Stimulated activated CD4-positive, alpha-beta T cell treated with anti-CD3 and anti-CD28 coated beads, Interleukin-15, amount 100 ng/mL, for 24 hours (primary cell): ENCODE measurements around the gene ARRDC5.
"Not testable (repeated sequence)": the region's sequence is repeated elsewhere in the genome, so short reads cannot be mapped to it uniquely, and the experiment has no call there.

Experiments
- DNase-seq: peaks from one replicate; pipeline ENCODE4 v3.0.0-alpha.2; 2020

Gene ARRDC5

DNA sequence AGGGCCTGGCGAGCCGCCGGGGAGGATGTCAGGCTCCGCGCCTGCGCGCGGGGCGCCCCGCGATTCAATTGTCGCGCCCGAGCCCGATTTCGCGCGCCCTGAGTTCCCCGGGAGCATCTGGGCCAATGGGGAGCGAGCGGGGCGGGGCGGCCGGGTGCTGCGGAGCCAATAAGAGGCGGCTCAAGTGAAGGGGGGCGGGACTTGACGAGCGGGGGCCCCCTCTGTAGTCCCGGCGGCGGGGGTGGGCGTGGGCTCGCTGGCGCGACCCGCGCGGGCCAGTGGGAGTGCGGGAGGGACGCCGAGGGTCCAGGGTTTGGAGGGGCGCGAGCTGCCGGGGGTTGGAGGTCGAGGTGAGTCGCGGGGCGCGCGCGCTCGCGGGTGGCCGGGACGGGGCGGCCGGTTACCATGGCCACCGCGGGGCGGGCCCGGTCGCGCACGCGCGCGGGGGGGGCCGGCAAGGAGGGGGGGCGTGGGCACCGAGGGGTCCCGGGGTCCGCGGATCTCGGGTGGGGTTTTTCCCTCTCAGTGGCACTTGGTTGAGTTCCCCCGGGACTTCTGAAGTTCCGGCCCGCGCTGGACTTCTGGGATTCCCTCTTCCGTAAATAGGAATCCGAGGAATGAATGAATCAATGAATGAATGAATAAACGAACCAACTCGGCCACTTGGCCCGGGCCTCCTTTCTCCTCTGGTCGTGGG is 7.3 kb upstream of the ARRDC5 start:
- DNase-seq = peak; percentile 98

DNA sequence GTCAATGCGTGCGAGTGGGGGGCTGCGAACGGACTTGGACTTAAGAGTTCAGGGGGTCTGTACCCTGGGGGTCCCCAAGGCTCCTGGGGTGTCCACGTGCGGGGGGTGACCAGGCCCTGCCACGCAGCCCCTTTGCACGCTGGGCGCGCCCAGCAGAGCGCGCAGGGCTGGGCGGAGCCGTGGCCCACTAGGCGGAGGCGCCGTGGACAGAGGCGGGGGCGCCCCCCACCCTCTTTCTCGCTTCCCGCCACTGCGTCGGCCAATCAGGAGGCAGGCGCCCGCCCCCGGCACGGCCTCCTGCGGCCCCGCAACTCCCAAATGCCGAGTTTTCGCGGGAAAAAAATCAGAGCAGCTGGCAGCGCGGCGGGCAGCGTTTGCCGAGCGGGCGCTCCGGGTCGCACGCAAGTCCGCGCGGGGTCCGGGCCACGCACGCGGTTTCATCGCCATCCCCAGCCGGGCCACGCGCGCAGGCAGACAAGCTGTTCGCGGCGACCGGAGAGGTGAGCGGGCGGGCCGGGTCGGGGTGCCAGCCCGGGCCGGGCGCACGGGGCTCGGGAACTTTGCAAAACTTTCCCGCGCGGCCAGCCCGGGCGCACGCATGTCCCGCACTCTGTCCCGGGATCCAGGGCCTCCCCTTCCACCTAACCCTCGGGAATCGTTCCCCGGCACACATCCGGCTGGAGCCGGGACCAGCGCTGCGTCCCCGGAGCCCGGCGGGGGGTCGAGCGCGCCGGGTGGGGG is 6.6 kb upstream of the ARRDC5 start, which contains the start of gene UHRF1:
Gene UHRF1 (plus strand): TSS at position 346 of the 741 bp plus-strand sequence. CDS start 1,385 bp downstream, outside the sequence.
- DNase-seq = peak; percentile 91

DNA sequence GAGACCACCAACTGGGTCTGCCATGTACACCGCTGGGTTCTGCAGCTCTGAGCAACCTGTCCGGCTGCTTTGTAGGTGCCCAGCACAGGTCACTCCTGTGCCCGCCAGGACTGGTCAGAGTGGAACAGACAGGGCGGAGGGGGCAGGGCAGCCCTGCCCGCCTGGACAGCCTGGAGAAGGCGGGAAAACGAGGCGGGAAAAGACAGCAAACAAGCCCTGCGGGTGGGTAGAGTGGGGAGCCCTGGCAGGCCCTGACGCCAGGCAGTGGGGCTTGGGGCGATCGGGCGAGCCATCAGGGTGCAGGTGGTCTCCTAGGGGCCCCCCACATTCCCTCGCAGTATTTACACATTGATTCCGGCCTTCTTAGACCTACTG is 6.1 kb upstream of the ARRDC5 start:
- DNase-seq = no peak

DNA sequence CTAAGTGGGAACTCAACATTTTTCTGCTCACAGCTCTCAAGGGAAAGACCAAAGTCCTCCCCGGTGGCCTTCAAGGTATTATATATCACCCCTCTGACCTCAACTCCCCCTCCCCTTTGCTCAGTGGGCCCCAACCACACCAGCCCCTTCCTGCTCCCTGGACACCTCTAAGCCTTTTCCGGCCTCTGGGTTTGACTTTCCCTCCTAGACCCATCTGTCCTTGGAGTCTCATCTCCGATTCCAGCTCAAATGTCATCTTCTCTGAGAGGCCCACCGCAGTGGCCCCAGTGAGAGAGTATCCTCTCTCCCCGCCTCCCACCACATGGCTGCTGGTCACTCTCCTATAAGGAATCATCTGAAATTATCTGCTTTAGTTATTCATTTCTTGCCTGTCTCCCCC is 5.7 kb upstream of the ARRDC5 start:
- no peak for DNase-seq

DNA sequence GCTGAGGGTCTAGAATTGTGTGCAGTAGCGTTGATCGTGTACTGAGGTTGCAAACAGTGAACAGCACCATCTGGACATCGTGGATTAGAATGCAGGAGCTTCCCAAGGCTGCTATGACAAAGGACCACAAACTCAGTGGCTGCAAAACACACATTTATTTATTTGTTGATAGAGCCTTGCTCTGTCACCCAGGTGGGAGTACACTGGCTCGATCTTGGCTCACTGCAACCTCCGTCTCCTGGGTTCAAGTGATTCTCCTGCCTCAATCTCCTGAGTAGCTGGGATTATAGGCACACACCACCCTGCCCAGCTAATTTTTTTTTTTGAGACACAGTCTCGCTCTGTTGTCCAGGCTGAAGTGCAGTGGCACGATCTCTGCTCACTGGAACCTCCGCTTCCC is 4.3 kb upstream of the ARRDC5 start:
- DNase-seq = no peak

DNA sequence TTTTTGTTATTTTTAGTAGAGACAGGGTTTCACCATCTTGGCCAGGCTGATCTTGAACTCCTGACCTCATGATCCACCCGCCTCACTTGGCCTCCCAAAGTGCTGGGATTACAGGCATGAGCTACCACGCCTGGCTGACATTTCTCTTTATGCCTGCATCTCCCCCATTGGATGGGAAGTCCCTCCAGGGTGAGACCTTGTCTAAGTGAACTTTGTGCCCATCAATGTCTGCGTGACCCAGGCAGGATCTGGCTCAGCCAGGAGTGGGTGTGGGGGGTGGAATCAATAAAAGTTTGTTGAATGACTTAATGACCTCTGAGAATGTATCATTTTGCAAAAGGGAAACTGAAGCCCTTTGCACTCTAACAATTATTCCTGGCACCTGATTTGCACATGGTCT is 1.8 kb upstream of the ARRDC5 start:
- DNase-seq = no peak

DNA sequence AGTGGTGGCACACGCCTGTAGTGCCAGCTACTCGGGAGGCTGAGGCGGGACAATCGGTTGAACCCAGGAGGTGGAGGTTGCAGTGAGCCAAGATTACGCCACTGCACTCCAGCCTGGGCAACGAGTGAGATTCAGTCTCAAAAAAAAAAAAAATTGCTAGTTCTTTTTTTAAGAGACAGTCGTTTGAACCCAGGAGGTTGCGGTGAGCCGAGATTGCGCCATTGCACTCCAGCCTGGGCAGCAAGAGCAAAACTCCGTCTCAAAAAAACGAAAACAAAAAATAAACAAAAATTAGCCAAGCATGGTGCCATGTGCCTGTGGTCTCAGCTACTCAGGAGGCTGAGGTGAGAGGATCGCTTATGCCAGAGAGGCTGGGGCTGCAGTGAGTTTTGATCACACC is 1.8 kb downstream of the ARRDC5 start:
- not testable (repeated sequence) for DNase-seq

DNA sequence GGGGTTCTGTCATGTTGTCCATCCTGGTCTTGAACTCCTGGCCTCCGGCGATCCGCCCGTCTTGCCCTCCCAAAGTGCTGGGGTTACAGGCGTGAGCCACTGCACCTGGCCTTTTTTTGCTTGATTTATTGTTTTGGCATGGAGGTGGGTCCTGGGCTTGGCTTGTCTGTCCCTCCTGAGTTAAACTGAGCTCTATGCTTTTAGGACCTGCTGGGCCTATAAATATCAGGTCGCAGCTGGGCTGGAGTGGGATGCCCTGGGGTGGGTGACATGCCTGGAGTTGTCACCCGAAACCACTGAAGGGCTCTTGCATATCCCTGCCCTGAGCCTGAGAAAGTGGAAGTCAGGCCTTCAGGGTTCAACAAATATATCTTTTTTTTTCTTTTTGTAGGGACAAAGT is 5.5 kb downstream of the ARRDC5 start:
- DNase-seq = no peak

DNA sequence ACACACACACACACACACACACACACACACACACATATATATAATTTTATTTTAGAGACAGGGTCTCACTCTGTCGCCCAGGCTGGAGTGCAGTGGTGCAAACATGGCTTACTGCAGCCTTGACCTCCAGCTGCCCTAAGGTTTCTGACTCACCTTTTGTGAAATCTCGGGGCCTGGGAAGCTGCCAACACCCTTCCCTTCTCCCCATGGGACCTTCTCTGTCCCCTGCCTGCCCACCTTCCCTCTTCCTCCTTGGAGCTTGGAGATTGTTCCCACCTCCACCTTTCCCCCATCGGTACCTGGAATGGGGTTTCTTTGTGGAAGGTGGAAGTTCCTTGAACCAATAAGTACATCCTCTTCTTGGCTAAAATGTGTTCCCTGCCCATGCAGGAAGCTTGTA is 6.3 kb downstream of the ARRDC5 start:
- DNase-seq = no peak

DNA sequence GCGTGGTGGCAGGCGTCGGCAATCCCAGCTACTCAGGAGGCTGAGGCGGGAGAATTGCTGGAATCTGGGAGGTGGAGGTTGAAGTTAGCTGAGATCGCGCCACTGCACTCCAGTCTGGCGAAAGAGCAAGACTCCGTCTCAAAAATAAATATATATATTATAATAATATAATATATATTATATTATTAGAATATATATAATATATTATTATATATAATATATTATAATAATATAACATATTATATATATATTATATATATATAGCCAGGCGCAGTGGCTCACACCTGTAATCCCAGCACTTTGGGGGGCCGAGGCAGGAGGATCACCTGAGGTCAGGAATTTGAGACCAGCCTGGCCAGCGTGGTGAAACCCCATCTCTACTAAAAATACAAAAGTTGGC is 9.7 kb downstream of the ARRDC5 start:
- not testable (repeated sequence) for DNase-seq

DNA sequence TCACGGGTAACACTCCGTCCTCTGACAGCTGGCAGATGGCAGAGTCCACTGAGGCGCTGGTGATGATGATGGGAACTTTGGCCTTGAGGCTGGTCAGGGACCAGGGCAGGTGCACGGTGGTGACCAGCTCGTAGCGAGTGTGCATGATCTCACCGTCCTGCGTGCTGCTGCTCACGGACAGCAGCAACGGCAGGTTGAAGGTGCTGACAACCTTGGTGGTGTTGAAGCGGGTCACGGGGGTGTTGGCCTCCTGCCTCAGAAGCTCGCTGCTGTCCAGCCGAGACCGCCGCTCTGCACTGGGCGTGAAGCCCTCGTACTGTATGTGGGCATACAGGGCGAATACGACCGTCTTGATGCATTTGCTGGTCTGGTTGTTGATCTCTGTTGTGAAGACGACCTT is 11.6 kb downstream of the ARRDC5 start:
- no peak for DNase-seq

DNA sequence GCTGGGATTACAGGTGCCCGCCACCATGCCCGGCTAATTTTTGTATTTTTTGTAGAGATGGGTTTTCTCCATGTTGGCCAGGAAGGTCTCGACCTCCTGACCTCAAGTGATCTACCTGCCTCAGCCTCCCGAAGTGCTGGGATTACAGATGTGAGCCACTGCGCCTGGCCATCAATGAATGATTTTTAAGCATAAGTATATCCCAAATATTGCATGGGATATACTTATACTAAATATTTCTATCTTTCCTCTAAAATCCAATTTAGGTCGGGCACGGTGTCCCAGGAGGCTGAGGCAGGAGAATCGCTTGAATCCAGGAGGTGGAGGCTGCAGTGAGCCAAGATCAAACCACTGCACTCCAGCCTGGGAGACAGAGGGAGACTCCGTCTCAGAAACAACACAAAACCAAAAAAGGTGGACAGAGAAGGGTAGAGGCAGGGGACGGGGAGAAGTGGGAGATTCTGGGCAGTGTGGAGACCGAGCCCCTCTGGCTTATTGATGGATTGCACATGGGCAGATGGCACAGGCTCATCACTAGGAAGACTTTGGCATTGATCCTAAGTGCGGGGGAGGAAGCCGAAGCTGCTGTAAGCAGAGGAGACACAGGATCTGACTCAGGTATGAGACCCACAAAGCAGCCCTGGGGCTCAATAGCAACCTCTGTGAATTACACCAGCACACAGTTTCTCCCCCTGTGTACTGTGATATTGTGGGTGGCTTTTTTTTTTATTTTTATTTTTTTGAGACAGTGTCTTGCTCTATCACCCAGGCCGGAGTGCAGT is 13.5 kb downstream of the ARRDC5 start:
- DNase-seq = no peak

DNA sequence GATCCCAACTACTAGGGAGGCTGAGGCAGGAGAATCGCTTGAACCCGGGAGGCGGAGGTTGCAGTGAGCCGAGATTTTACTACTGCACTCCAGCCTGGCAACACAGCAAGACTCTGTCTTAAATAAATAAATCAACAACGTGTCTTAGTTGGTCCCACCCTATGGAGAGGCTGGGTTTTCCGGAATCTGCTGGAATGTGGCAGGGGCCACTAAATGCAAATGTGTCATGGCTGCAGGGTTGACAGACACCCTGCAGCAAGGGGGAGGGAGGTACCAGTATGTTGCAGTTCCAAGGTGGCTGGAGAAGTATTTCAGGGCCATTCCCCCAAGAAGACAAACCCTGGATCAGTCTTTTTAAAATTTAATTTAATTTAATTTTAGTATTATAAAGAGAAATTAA is 14.9 kb downstream of the ARRDC5 start:
- not testable (repeated sequence) for DNase-seq

DNA sequence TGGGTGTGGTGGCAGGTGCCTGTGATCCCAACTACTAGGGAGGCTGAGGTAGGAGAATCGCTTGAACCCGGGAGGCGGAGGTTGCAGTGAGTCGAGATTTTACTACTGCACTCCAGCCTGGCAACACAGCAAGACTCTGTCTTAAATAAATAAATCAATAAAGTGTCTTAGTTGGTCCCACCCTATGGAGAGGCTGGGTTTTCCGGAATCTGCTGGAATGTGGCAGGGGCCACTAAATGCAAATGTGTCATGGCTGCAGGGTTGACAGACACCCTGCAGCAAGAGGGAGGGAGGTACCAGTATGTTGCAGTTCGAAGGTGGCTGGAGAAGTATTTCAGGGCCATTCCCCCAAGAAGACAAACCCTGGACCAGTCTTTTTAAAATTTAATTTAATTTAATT is 17.7 kb downstream of the ARRDC5 start:
- DNase-seq = not testable (repeated sequence)

DNA sequence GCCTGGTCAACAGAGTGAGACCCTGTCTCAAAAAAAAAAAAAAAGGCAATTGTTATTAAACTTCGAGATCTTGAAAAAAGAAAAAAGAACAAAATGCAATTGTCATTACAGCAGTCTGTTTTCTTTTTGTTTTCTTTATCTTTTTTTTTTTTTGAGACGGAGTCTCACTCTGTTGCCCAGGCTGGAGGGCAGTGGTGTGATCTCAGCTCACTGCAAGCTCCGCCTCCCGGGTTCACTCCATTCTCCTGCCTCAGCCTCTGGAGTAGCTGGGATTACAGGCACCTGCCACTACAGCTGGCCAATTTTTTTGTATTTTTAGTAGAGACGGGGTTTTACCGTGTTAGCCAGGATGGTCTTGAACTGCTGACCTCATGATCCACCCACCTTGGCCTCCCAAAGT is 19.8 kb downstream of the ARRDC5 start:
- not testable (repeated sequence) for DNase-seq

DNA sequence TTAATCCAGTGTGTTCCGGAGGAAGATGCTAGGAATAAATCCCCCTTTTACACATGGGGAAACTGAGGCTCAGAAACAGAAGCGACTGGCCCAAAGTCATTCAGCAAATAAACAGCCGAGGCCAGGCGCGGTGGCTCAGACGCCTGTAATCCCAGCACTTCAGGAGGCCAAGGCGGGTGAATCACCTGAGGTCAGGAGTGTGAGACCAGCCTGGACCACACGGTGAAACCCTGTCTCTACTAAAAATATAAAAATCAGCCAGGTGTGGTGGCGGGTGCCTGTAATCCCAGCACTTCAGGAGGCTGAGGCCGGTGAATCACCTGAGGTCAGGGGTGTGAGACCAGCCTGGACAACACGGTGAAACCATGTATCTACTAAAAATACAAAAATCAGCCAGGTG is 23.7 kb downstream of the ARRDC5 start:
- no peak for DNase-seq

DNA sequence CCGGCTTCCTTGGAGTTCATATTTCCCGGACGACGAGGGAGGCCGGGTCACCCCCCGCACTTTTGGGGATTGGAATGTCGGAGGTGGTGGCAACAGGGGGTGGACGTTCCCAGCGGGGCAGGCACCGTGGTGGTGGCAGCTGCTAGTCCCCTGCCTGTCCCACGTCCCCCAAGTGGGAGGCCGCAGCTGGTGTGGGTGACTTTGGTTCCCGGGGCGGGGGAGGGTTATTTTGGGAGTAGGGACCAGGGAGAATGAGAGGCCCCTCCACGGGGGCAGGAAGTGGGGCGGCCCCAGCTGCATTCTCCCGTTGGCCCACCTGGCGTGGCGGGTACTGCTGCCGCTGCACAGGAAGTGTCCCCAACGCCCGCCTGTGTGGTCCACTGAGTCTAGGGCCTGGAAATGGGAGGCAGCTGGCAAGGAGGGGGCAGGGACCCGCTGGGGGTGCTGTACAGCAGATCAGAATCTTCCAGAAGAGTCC is 24.2 kb downstream of the ARRDC5 start:
- DNase-seq = peak; percentile 26

DNA sequence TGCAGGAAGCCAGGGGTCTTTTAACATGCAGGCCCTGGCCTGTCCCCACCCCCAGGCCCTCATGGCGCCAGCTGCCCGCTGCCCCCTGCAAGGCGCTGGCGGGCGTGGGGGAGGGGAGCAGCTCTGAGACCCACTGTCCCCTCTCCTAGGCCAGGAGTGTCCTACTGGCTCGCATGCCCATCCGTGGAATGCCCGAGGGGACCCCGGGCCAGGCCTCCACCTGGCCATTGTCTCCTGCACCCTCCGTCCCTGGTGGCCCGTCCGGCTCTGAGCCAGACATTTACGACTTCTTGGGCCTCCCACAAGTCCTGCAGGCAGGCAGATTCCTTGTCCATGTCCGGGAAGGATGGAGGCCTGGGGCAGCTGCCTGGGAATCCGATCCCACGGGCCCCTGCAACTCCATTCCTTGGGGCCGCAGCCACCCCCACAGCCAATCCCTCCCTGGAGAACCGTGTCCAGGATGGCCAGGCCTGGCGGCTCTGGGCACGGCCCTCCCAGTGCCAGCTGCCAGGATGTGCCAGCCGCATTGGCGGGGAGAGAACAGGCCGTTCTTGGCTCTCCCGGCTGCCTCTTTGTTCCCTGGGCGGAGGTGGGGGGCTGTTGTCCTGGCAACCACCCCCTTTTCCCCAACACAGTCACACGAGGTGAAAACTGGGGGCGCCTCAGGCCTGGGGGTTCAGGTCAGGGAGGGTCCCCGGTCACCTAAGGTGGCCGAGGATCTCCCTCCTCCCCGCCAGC is 24.8 kb downstream of the ARRDC5 start:
- DNase-seq = no peak

DNA sequence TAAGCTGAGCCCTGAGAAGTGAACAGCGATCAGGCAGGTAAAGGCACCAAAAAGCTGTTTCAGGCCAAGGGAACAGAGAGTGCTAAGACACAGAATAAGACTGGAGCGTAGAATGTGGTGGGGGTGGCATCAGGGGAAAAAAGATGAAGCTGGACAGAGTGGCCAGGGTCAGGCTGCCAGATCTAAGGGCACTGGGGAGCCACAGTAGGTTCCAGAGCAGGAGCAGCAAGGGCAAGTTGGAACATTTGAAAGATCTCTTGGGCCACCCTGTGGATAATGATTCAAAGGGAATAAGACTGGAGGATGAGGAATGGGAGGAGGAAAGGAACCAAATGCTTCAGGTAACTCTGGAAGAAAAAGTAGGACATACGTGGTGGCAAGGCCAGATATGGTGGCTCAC is 28.8 kb downstream of the ARRDC5 start:
- DNase-seq = no peak

DNA sequence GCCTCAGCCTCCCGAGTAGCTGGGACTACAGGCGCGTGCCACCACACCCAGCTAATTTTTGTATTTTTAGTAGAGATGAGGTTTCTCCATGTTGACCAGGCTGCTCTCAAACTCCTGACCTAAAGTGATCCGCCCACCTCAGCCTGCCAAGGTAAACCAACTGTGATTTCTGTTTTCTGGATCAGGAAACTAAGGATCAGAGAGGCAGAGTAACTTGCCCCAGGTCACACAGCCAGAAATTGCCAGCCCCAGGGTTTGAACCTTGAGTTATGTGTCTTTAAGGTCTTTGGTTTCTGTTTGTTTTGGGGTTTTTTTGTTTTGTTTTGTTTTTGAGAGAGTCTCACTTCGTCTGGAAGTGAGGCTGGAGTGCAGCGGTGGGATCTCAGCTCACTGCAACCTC is 31.0 kb downstream of the ARRDC5 start:
- DNase-seq = no peak

DNA sequence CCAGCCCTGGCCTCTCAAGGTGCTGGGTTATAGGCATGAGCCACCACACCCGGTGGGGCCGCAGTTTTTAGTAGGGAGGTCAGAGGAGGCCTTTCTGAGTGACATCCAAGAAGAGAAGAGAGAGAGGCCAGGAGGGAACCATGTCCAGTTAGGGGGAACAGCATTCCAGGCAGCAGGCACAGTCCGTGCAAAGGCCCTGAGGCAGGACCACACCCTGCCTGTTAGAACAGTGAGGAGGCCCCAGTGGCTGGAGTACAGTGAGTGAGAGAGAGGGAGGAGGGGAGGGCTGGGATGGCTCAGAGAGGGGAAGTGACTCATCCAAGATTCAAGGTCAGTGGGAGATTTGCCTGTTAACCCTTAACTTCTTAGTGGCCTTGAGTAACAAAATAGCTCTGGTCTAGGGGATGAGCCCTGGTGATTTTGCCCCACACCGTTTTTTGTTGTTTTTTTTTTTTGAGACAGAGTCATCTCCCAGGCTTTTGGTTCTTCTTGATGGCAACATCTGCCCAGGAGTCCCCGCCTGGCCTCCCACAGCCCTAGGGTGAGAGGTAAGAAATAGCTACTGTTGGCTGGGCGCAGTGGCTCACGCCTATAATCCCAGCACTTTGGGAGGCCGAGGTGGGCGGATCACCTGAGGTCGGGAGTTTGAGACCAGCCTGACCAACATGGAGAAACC is 32.5 kb downstream of the ARRDC5 start:
- peak; percentile 50 for DNase-seq

DNA sequence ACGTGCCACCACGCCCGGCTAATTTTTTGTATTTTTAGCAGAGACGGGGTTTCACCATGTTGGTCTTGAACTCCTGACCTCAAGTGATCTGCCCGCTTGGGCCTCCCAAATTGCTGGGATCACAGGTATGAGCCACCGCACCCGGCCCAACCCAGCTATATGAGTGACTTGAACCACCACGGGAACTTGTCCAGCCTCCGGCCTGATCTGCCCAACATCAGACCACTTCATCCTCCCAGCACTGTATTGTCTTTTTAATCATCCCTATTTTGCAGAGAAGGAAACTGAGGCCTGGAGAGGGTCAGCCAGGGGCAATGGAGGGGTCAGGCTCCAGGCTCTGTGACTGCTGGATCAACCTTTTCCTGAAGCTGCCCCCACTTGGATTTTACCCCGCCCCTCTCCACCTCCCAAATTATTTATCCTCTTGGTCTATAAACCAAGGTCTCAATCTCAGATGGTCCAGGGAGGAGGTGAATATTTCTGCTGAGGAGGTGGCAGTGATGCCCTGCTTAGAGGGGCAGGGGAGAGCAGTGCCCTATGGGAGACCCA is 34.3 kb downstream of the ARRDC5 start:
- no peak for DNase-seq
